Uterus (tissue), 4 donors: ENCODE results near the gene VSTM4. TPM values are rescaled to one million over a fixed set of nuclear protein-coding genes. Genes with fewer than 3 reads are reported as not detected.

Experiments used
- DNase-seq, 2 donors: peaks; one replicate each; pipeline ENCODE4 v3.0.0-alpha.2; 2019 to 2020
- H3K27ac ChIP-seq, 2 donors: fragments of 200-600 bp; sonication (generic); 1 replicate in 1 of 2; 2 replicates in 1 of 2; pipeline ENCODE4 v1.5.1; 2016 to 2018
- H3K27me3 ChIP-seq, 2 donors: fragments of 200-600 bp; sonication (generic); one replicate each; pipeline ENCODE4 v1.5.1; 2018 to 2019; ENCODE audit warnings: control low read depth in 1 of 2
- H3K36me3 ChIP-seq, 2 donors: fragments of 200-600 bp; sonication (generic); one replicate each; pipeline ENCODE4 v1.5.1; 2019; ENCODE audit warnings: control low read depth in 1 of 2
- H3K4me1 ChIP-seq, 2 donors: fragments of 200-600 bp; sonication (generic); one replicate each; pipeline ENCODE4 v1.5.1; 2018 to 2019; ENCODE audit warnings: control low read depth in 1 of 2
- H3K4me3 ChIP-seq, 2 donors: fragments of 200-600 bp; sonication (generic); 1 replicate in 1 of 2; 2 replicates in 1 of 2; pipeline ENCODE4 v1.5.1; 2018 to 2019; ENCODE audit warnings: mild to moderate bottlenecking in 1 of 2
- H3K9me3 ChIP-seq, 2 donors: fragments of 200-600 bp; sonication (generic); one replicate each; pipeline ENCODE4 v1.5.1; 2019; ENCODE audit warnings: control low read depth in 1 of 2
- POLR2A ChIP-seq, 2 donors: fragments of 450-650 bp; IDR thresholded peaks; one replicate each; pipeline ENCODE4 v1.6.1; 2016; ENCODE audit warnings: antibody characterized with exemption in 2 of 2, mild to moderate bottlenecking in 1 of 2, moderate library complexity in 1 of 2
- intact Hi-C: fragments of 100-400 bp; cut with DNase I; formaldehyde crosslinking; loops from one replicate; pipeline ENCODE4 v1.15.1; 2023; ENCODE audit warnings: low total_unique reads
- total RNA-seq, 4 donors: library from RNA; depleted of rRNA in 3 of 4; stranded (reverse); fragments of >200 nt in 3 of 4; gene quantifications; one replicate each; pipeline versions ENCODE4 v1.1.0 to v1.2.4, GENCODE V29; 2014 to 2023
- TF ChIP-seq, protein P1 (sequence below), 4 experiments: fragments of 200-600 bp in 2 of 4; fragments of 450-650 bp in 2 of 4; sonication (generic) in 2 of 4; IDR thresholded peaks; one replicate each; pipeline ENCODE4 v1.5.1; 2016 to 2019; ENCODE audit warnings: antibody characterized with exemption in 4 of 4, mild to moderate bottlenecking in 2 of 4, moderate library complexity in 1 of 4
- donor health status: DM: yes; HTN: yes; CAD: no.

Gene VSTM4
- total RNA-seq, 4 donors from 2014 or later, result 10.3 to 46.6 (median 19.3) TPM

DNA sequence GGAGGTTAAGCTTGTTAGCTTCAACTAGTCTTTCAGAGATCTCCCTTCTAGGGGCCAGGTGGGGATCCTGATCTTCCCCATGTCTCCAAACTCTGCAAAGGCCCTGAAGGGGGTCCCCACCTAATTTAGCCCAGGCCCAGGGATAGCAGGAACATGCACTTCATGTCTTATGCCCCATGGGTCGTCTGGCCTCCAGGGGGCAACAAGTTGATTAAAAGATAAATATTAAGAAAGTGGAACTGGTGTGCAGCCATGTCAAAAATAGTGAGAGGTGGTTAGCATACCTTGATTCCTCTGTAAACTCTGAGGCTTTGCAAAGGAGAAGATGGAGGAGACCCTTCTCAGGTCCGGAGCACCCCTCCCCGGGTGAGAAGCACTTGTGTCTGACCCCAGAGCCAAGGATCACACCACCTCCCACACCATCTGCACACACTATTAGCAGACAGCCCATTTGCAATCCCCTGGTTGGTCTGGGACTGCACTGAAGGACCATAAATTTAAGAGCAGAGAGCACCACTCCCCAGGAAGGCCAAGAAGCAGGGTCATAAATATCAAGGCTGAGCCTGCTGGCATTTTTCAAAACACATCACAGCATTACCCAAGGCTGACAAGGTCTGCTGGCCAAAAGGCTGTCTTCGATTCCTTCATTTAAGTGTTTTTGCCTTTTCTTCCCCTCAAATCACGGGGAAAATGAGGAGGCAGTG lies 131.5 kb downstream of the VSTM4 start:
- no peak overlapping the region for H3K27ac ChIP-seq
- intact Hi-C loops, result no loop called here
- no peak for TF ChIP-seq POLR2A (IDR thresholded peaks at IDR 0.05)
- TF ChIP-seq, protein P1, sequence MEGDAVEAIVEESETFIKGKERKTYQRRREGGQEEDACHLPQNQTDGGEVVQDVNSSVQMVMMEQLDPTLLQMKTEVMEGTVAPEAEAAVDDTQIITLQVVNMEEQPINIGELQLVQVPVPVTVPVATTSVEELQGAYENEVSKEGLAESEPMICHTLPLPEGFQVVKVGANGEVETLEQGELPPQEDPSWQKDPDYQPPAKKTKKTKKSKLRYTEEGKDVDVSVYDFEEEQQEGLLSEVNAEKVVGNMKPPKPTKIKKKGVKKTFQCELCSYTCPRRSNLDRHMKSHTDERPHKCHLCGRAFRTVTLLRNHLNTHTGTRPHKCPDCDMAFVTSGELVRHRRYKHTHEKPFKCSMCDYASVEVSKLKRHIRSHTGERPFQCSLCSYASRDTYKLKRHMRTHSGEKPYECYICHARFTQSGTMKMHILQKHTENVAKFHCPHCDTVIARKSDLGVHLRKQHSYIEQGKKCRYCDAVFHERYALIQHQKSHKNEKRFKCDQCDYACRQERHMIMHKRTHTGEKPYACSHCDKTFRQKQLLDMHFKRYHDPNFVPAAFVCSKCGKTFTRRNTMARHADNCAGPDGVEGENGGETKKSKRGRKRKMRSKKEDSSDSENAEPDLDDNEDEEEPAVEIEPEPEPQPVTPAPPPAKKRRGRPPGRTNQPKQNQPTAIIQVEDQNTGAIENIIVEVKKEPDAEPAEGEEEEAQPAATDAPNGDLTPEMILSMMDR (IDR thresholded peaks at IDR 0.05), result no peak
- no peaks in the 10 kb centered on the region for H3K9me3 ChIP-seq
- H3K4me1 ChIP-seq, result no peaks in the 10 kb centered on the region
- no peaks in the 10 kb centered on the region for H3K36me3 ChIP-seq
- H3K4me3 ChIP-seq, result no peak overlapping the region
- H3K27me3 ChIP-seq, result no peaks in the 10 kb centered on the region
- DNase-seq, result no peak

DNA sequence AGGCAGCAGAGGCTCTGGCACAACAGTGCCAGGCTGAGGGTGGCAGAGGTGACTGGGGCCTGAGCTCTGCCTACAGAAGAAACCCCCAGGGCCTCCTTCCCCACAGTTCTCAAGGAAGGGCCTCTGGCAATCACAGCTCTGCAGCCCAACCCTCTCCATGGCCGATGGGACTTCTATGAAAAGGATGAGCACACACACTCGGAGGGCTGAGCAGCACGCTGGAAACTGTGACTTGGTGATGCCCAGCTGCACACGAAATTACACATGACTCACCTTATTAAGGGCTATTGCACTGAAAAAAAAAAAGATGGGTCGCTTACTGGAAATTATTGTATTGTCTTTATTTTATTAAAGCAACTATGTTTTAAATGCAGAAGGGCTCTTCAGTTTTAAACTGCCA lies 132.7 kb downstream of the VSTM4 start:
- intact Hi-C loops, result no loop called here

DNA sequence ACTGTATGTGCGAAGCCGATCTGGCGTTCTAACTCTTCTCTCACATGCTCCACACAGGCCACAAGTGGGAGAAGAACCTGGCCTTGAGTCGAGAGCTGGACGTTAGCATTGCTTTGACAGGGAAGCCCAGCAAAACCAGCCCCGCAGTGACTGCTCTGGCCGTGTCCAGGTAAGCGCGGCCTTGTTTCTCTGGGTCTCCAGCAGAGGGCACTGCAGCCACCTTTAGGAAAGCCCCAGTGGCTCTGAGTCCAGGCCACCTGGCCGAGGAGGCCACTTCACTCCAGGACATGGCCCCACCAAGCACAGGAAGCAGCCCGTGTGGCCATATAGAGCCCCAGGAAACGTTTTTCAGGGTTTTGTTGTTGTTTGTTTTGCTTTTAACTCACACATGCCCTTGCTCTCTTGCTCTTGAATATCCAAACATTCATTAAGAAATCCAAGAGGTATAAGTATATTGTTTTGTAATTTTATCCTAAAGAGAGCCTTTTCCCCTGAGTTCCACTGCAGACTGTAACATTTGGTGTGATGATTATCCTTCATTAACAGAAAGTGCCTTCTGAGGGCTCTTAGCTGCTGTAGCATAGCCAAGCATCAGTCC lies 133.9 kb downstream of the VSTM4 start:
- DNase-seq, result peak; percentile 31 to 63
- H3K9me3 ChIP-seq, result no peaks in the 10 kb centered on the region
- H3K36me3 ChIP-seq, result no peaks in the 10 kb centered on the region
- no peaks in the 10 kb centered on the region for H3K27me3 ChIP-seq
- TF ChIP-seq, protein P1 (IDR thresholded peaks at IDR 0.05), result peak; percentile 71 to 79 (median 76)
- no peak for TF ChIP-seq POLR2A (IDR thresholded peaks at IDR 0.05)
- intact Hi-C loops, result no loop called here
- no peak overlapping the region for H3K27ac ChIP-seq
- no peaks in the 10 kb centered on the region for H3K4me1 ChIP-seq
- H3K4me3 ChIP-seq, result no peak overlapping the region

More for the DNA sequence above, 132.7 kb downstream of the VSTM4 start:
- no peaks in the 10 kb centered on the region for H3K36me3 ChIP-seq
- H3K4me3 ChIP-seq, result no peak overlapping the region
- DNase-seq, result no peak
- no peak overlapping the region for H3K27ac ChIP-seq
- no peaks in the 10 kb centered on the region for H3K4me1 ChIP-seq
- no peaks in the 10 kb centered on the region for H3K27me3 ChIP-seq
- no peaks in the 10 kb centered on the region for H3K9me3 ChIP-seq
- TF ChIP-seq, protein P1 (IDR thresholded peaks at IDR 0.05), result no peak
- TF ChIP-seq POLR2A (IDR thresholded peaks at IDR 0.05), result no peak

DNA sequence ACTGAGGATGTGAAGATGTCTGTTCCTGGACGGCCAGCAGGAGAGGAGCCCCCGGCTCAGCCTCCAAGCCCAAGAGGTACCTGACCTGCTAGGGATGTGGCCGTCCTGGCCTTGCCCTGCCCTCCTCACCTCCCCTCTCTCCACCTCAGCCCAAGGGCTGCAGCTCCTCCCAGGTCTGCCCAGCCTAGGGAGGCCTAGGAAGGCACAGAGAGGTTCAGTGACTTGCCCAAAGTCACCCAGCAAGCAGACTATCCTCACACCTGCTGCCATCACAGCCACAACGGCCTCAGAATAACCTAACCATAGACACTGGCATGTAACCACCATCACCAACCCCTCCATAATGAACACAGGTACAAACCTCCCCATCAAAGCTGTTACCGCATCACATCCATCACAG lies 137.0 kb downstream of the VSTM4 start:
- Histone ChIP-seq H3K27me3 (no peaks in the 10 kb centered on the region), H3K36me3 (no peaks in the 10 kb centered on the region), H3K9me3 (no peaks in the 10 kb centered on the region), H3K27ac (no peak overlapping the region), H3K4me3 (no peak overlapping the region), H3K4me1 (no peaks in the 10 kb centered on the region)
- no peak for TF ChIP-seq POLR2A (IDR thresholded peaks at IDR 0.05)
- TF ChIP-seq, protein P1 (IDR thresholded peaks at IDR 0.05), result no peak
- DNase-seq, result no peak
- intact Hi-C loops, result loop anchor here (5.0 kb wide), 1 partner anchor 189 kb away; no protein-coding TSS in a partner anchor

DNA sequence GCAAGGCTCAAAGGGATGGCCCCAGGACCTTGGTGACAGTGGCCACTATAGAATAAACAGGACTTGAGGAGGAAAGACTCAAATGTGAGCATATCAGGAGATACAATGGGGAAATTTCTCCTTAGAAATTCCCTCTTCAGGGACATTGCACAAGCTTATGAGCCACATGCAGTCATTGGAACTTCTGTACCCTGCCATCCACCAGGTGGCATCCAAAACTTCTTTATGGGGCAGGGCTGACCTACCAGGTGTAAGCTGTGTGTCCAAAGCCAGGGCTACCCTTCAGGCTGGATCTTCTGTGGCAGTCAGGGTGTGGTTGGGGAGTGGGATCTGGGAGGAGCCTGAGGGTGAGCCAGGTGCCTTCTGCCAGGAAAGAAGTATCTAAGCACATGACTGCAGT lies 139.1 kb downstream of the VSTM4 start:
- TF ChIP-seq, protein P1 (IDR thresholded peaks at IDR 0.05), result peak in 2 of 4 experiments; percentile 9 to 20
- no peak for TF ChIP-seq POLR2A (IDR thresholded peaks at IDR 0.05)
- Histone ChIP-seq H3K9me3 (no peaks in the 10 kb centered on the region), H3K4me1 (no peaks in the 10 kb centered on the region), H3K36me3 (no peaks in the 10 kb centered on the region), H3K4me3 (no peak overlapping the region), H3K27me3 (no peaks in the 10 kb centered on the region), H3K27ac (no peak overlapping the region)
- intact Hi-C loops, result loop anchor here (5.0 kb wide), 1 partner anchor 191 kb away; no protein-coding TSS in a partner anchor
- DNase-seq, result no peak
